HepG2 (cell line): ENCODE measurements around the gene CLIC6. TPM values are rescaled to one million over a fixed set of nuclear protein-coding genes. Genes with fewer than 3 reads are reported as not detected.

Source experiments
- ATAC-seq: fragments of 200-7000 bp; cut with Tn5 transposase; 3 replicates; pipeline ENCODE4 v1.9.1; 2020; ENCODE audit warnings: mild to moderate bottlenecking, moderate library complexity
- BruUV-seq: library from RNA; stranded (reverse); fragments of 400-500 nt; replicated peaks from 2 replicates; lab custom pipeline; 2021; lab: Mats Ljungman, UMichigan
- CTCF ChIA-PET: fragments of 300-600 bp; formaldehyde crosslinking; extraction: SDS; loops from one replicate; lab custom pipeline; 2021; ENCODE audit warnings: low total read pairs, inconsistent platforms, low intra/inter-chr PET ratio; lab: Yijun Ruan, JAX
- POLR2A ChIA-PET: fragments of 350-600 bp; sonication (Branson Sonifier 250); formaldehyde crosslinking; loops from one replicate; lab custom pipeline; 2020; ENCODE audit warnings: antibody characterized with exemption, inconsistent platforms; lab: Yijun Ruan, JAX
- DNase-seq: peaks from one replicate; pipeline ENCODE4 v3.0.0-alpha.2; 2015; ENCODE audit warnings: low spot score
- FAIRE-seq: peaks from 3 replicates; lab custom pipeline; 2011; peaks lifted over from hg19 to GRCh38; lab: Jason Lieb, UNC
- H2AFZ ChIP-seq: one replicate; pipeline ENCODE4 v1.6.1; 2011; ENCODE audit warnings: low read length, inconsistent platforms
- H3K27ac ChIP-seq: fragments of 300-600 bp; 3 replicates; pipeline ENCODE4 v1.8.0; 2011; ENCODE audit warnings: mixed run types, mild to moderate bottlenecking, mixed read lengths, low read length, inconsistent platforms; ENCODE audit not compliant: insufficient read depth; ENCODE audit errors: extremely low read length
- H3K27me3 ChIP-seq, 2 experiments: fragments of 200-600 bp in 1 of 2; 2 replicates in 1 of 2; 3 replicates in 1 of 2; pipeline versions ENCODE4 v1.6.0 to v1.8.0; 2011; ENCODE audit warnings: low read length in 2 of 2, mild to moderate bottlenecking in 2 of 2, moderate library complexity in 2 of 2, inconsistent platforms in 1 of 2; ENCODE audit not compliant: insufficient read depth in 2 of 2, control insufficient read depth in 1 of 2
- H3K36me3 ChIP-seq, 2 experiments: fragments of 200-600 bp in 1 of 2; replicated peaks in 1 of 2; 2 replicates in 1 of 2; 3 replicates in 1 of 2; pipeline versions ENCODE4 v1.5.1 to v1.8.0; 2011; ENCODE audit warnings: low read length in 2 of 2, inconsistent platforms in 1 of 2; ENCODE audit not compliant: insufficient read depth in 2 of 2, control insufficient read depth in 1 of 2
- H3K4me1 ChIP-seq: 2 replicates; pipeline ENCODE4 v1.5.1; 2012; ENCODE audit warnings: low read length, inconsistent platforms; ENCODE audit not compliant: insufficient read depth
- H3K4me2 ChIP-seq: 2 replicates; pipeline ENCODE4 v1.6.0; 2011; ENCODE audit warnings: low read depth, low read length, inconsistent platforms
- H3K4me3 ChIP-seq, 3 experiments: fragments of 200-600 bp in 1 of 3; sonication (generic), shearing (Covaris generic) in 1 of 3; replicated peaks in 1 of 3; 2 replicates each; pipeline ENCODE4 v1.5.1; 2011 to 2016; ENCODE audit warnings: low read length in 3 of 3, inconsistent platforms in 2 of 3, low read depth in 2 of 3, mild to moderate bottlenecking in 2 of 3, control low read depth in 1 of 3, mixed read lengths in 1 of 3; ENCODE audit not compliant: insufficient read depth in 1 of 3
- H3K79me2 ChIP-seq: one replicate; pipeline ENCODE4 v1.6.1; 2011; ENCODE audit warnings: low read length, inconsistent platforms; ENCODE audit not compliant: insufficient read depth
- H3K9ac ChIP-seq: 2 replicates; pipeline ENCODE4 v1.6.0; 2011; ENCODE audit warnings: mild to moderate bottlenecking, low read depth, low read length, inconsistent platforms; ENCODE audit not compliant: insufficient read depth
- H3K9me3 ChIP-seq: 2 replicates; pipeline ENCODE4 v1.5.1; 2012; ENCODE audit warnings: mild to moderate bottlenecking, low read length
- H4K20me1 ChIP-seq: 2 replicates; pipeline ENCODE4 v1.6.0; 2011; ENCODE audit warnings: inconsistent platforms, mild to moderate bottlenecking, low read length, moderate library complexity; ENCODE audit not compliant: insufficient read depth
- AHDC1 ChIP-seq: sonication (generic); formaldehyde crosslinking; IDR thresholded peaks from 2 replicates; pipeline ENCODE4 v1.5.1; 2020; ENCODE audit warnings: mild to moderate bottlenecking, missing genetic modification reagents, borderline replicate concordance
- ERF ChIP-seq: IDR thresholded peaks from 2 replicates; pipeline ENCODE4 v1.6.1; 2018; ENCODE audit warnings: missing biosample characterization, missing genetic modification reagents
- HHEX ChIP-seq: IDR thresholded peaks from 2 replicates; pipeline ENCODE4 v1.6.1; 2016; ENCODE audit warnings: control low read depth
- MAF1 ChIP-seq: sonication (generic); formaldehyde crosslinking; IDR thresholded peaks from 2 replicates; pipeline ENCODE4 v1.5.0; 2020; ENCODE audit warnings: missing genetic modification reagents, borderline replicate concordance
- MEF2D ChIP-seq: sonication (generic); formaldehyde crosslinking; IDR thresholded peaks from 2 replicates; pipeline ENCODE4 v1.5.1; 2020; ENCODE audit warnings: mild to moderate bottlenecking, missing genetic modification reagents
- NFE2L2 ChIP-seq: fragments of 150-350 bp; IDR thresholded peaks from 2 replicates; pipeline ENCODE4 v1.6.1; 2014; ENCODE audit warnings: low read length
- NR1H2 ChIP-seq: sonication (generic); formaldehyde crosslinking; IDR thresholded peaks from 2 replicates; pipeline ENCODE4 v1.8.1; 2022; ENCODE audit warnings: low read depth, missing genetic modification reagents, borderline replicate concordance
- RBAK ChIP-seq: sonication (generic); formaldehyde crosslinking; IDR thresholded peaks from 2 replicates; pipeline ENCODE4 v1.5.1; 2020; ENCODE audit warnings: mild to moderate bottlenecking, missing genetic modification reagents
- REXO4 ChIP-seq: sonication (generic); formaldehyde crosslinking; IDR thresholded peaks from 2 replicates; pipeline ENCODE4 v1.8.0; 2022; ENCODE audit warnings: missing genetic modification reagents, mild to moderate bottlenecking, borderline replicate concordance
- RFX1 ChIP-seq: fragments of 450-650 bp; IDR thresholded peaks from 2 replicates; pipeline ENCODE4 v1.6.1; 2017
- ZBTB33 ChIP-seq: sonication (generic); formaldehyde crosslinking; IDR thresholded peaks from 2 replicates; pipeline ENCODE4 v1.4.0; 2020; ENCODE audit warnings: missing genetic modification reagents
- ZNF160 ChIP-seq: sonication (generic); formaldehyde crosslinking; IDR thresholded peaks from 2 replicates; pipeline ENCODE4 v1.8.0; 2022; ENCODE audit warnings: mild to moderate bottlenecking, inconsistent platforms, missing genetic modification reagents
- ZNF180 ChIP-seq: sonication (generic); formaldehyde crosslinking; IDR thresholded peaks from 2 replicates; pipeline ENCODE4 v1.4.0; 2020; ENCODE audit warnings: low read depth, missing genetic modification reagents, borderline replicate concordance
- ZNF33A ChIP-seq: sonication (generic); formaldehyde crosslinking; IDR thresholded peaks from 2 replicates; pipeline ENCODE4 v1.5.1; 2020; ENCODE audit warnings: missing genetic modification reagents, mild to moderate bottlenecking, moderate library complexity, borderline replicate concordance
- ZNF567 ChIP-seq: sonication (generic); formaldehyde crosslinking; IDR thresholded peaks from 2 replicates; pipeline ENCODE4 v1.8.1; 2023; ENCODE audit warnings: mild to moderate bottlenecking, missing genetic modification reagents, borderline replicate concordance
- ZNF740 ChIP-seq: sonication (generic); formaldehyde crosslinking; IDR thresholded peaks from 2 replicates; pipeline ENCODE4 v1.4.0; 2020; ENCODE audit warnings: missing genetic modification reagents
- ZNF800 ChIP-seq: sonication (generic); formaldehyde crosslinking; IDR thresholded peaks from 2 replicates; pipeline ENCODE4 v1.4.0; 2020; ENCODE audit warnings: missing genetic modification reagents
- WGBS: methylation state at CpG from one replicate; pipeline ENCODE4 v1.1.6; 2017; ENCODE audit warnings: low lambda C conversion rate; 5-methylcytosine and 5-hydroxymethylcytosine counted together
- in situ Hi-C: cut with HindIII; loops from 2 replicates; pipeline ENCODE4 v1.10.0; 2017; ENCODE audit warnings: low pct_unique_long_range_greater_than_20kb; ENCODE audit not compliant: extremely low pct_ligation_motif_present
- intact Hi-C: fragments of 100-400 bp; cut with micrococcal nuclease; formaldehyde crosslinking; loops from one replicate; pipeline ENCODE4 v1.10.0; 2022; ENCODE audit not compliant: unreplicated experiment
- polyA plus RNA-seq, 8 experiments: library from polyadenylated mRNA; depleted of rRNA in 3 of 8; stranded (reverse) in 7 of 8; unstranded in 1 of 8; fragments of >200 nt; fragmentation: Illumina TruSeq in 4 of 8; extraction: Trizol in 4 of 8; gene quantifications; 2 replicates each; pipeline versions ENCODE4 v1.2.1 to v1.2.3, GENCODE V29; 2011 to 2016; ENCODE audit warnings: low read depth in 4 of 8, missing spikeins in 1 of 8, mixed read lengths in 1 of 8; ENCODE audit not compliant: insufficient read depth in 1 of 8
- total RNA-seq, 5 experiments: library from RNA; depleted of rRNA; stranded (reverse); fragments of >200 nt; fragmentation: Illumina TruSeq; extraction: Trizol; gene quantifications; 2 replicates each; pipeline ENCODE4 v1.2.3, GENCODE V29; 2016; ENCODE audit warnings: low read depth in 1 of 5

CLIC6 gene
- total and polyA plus RNA-seq, 2 of the 13 experiments (the other 11 are each of a cell fraction or from before 2014, with no cell fraction given): not detected

GRCh38 chr21:34632498-34632897 is 36.3 kb upstream of the CLIC6 start:
- no peaks in the 10 kb centered on the region for H3K79me2 ChIP-seq
- no peaks in the 10 kb centered on the region for H3K9me3 ChIP-seq
- WGBS: 5% methylated on average over 4 of the region's 4 CpGs
- no peak overlapping the region for H3K27ac ChIP-seq
- POLR2A ChIA-PET: no interaction called here
- no peak for ATAC-seq
- FAIRE-seq: no peak
- H3K4me2 ChIP-seq: no peak overlapping the region
- H3K4me1 ChIP-seq: no peaks in the 10 kb centered on the region
- BruUV-seq: no TSS peak
- H4K20me1 ChIP-seq: no peaks in the 10 kb centered on the region
- H3K36me3 ChIP-seq: no peaks in the 10 kb centered on the region
- intact Hi-C loops: no loop called here
- CTCF ChIA-PET: no interaction called here
- DNase-seq: no peak
- no peak overlapping the region for H3K4me3 ChIP-seq
- H3K27me3 ChIP-seq: peaks cover 0 to 11% of the 10 kb centered on the region in 2 experiments; a peak in 2 of 5 replicates
- in situ Hi-C loops: no loop called here
- H2AFZ ChIP-seq: no peak overlapping the region
- H3K9ac ChIP-seq: no peak overlapping the region
- no peak for TF ChIP-seq AHDC1 (CRISPR knock-in tag)
- no peak for TF ChIP-seq ZNF740 (CRISPR knock-in tag)
- no peak for TF ChIP-seq ZNF33A
- TF ChIP-seq ZNF160: no peak
- TF ChIP-seq REXO4 (CRISPR knock-in tag): no peak
- no peak for TF ChIP-seq ZNF800 (CRISPR knock-in tag)
- TF ChIP-seq HHEX (CRISPR knock-in tag): no peak
- no peak for TF ChIP-seq NFE2L2
- TF ChIP-seq MAF1: no peak
- TF ChIP-seq RFX1: no peak
- TF ChIP-seq ZNF180 (CRISPR knock-in tag): no peak
- TF ChIP-seq MEF2D (CRISPR knock-in tag): no peak
- no peak for TF ChIP-seq ZNF567 (CRISPR knock-in tag)
- no peak for TF ChIP-seq RBAK (CRISPR knock-in tag)
- TF ChIP-seq ERF (CRISPR knock-in tag): no peak
- TF ChIP-seq ZBTB33: no peak
- no peak for TF ChIP-seq NR1H2 (CRISPR knock-in tag)
